SH-SY5Y (cell line): ENCODE data around the gene CYP2W1.

ENCODE experiments used
- GATA2 ChIP-seq: IDR thresholded peaks from 2 replicates; pipeline ENCODE4 v1.6.1; 2011; ENCODE audit warnings: mild to moderate bottlenecking, low read depth, low read length
- GATA3 ChIP-seq: IDR thresholded peaks from 2 replicates; pipeline ENCODE4 v1.6.1; 2011; ENCODE audit warnings: low read depth, mild to moderate bottlenecking, low read length, moderate library complexity

- TF ChIP-seq GATA2 = no peak
- TF ChIP-seq GATA3 = no peak
Measured at GRCh38 chr7:949021-949934, 33.7 kb upstream of the CYP2W1 start.
